ENCODE data around the gene ATG13.
A peak's percentile ranks its signal among the peaks of the same experiment; 100 is the strongest.
"Not testable (repeated sequence)": the region's sequence is repeated elsewhere in the genome, so short reads cannot be mapped to it uniquely, and the experiment has no call there.

ATG13 gene

GRCh38 chr11:46649180-46649738 lies 31.9 kb downstream of the ATG13 start:
- DNase-seq: peak; percentile 40

DNA sequence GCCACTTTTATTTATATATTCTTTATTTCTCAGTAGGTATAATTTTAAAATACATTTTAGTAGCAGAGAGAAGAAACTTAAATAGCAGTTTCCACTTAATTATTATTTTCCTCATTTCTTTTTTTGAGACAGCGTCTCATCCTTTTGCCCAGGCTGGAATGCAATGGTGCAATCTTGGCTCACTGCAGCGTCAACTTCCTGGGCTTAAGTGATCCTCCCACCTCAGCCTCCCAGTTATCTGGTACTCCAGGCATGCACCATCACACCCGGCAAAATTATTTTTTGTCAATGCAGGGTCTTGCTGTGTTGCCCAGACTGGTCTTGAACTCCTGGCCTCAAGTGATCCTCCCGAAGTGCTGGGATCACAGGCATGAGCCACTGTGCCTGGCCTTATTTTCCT lies 38.3 kb downstream of the ATG13 start:
- no peak for DNase-seq

DNA sequence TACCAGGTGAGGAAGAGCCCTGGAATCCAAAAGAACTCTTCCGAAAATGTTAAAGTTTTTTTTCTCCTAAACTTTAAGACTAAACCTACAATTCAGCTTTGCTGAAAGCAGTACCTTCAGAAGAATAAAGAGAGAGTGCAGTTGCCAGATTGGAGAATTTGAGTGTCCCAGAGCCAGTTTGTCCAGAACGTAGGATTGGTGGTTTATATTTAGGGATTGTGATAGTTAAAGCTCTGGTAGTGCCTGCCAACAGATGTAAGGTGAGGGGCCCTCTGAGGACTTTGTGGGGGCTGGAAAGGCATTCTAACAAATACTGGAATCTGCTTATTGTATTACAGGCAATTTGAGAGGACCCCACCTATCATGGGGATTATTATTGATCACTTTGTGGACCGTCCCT lies 39.8 kb downstream of the ATG13 start:
- no peak for DNase-seq

DNA sequence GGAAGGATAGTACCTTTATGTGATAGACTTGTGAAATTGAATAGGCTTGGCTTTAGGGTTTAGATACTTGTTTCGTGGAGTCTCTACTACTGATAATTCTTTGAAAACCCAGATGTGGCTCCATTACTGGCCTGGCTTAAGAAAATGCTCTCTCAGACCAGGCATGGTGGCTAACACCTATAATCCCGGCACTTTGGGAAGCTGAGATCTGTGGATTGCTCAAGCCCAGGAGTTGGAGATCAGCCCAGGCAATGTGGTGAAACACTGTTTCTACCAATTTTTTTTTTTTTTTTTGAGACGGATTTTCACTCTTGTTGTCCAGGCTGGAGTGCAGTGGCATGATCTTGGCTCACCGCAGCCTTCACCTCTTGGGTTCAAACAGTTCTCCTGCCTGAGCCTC lies 40.9 kb downstream of the ATG13 start:
- DNase-seq: no peak

DNA sequence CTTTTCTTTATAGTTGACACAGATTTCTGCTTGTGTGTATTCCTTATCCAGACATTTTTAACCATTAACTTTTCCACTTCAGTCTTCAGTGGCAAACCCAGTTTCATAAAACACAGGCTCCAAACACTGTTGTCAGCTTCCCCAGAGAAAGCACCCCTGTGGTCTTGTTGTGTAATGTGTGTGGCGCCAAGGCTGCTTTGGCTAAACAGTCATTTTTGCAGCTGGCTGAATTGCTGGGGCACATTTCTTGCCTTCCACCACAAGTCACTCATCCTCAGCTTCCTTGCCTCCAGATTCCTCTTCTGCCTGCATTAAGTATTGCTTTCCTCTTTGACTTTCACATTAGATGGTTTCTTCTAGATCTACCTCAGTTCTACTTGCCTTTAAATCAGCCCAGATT lies 42.6 kb downstream of the ATG13 start:
- no peak for DNase-seq

DNA sequence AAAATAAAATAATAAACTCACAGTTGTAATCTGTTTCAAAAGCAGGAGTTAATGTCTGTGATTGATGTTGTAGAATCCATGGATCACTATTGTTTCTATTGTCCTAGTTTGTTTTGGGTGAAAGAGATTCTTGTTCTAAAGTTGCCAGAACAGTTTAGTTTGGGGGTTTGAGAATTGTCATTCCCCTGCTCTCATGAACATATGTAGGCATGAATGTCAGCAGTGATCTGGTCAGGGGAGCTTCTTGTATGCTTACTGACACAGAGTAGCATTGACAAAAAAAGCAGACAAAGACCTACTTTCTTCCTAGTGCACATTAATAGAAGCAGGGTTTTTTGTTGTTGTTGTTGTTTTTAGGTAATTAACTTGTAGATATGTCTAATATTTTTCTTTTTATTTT lies 44.5 kb downstream of the ATG13 start:
- DNase-seq: no peak

GRCh38 chr11:46662366-46662765 lies 45.0 kb downstream of the ATG13 start:
- no peak for DNase-seq

GRCh38 chr11:46663277-46663940 lies 46.1 kb downstream of the ATG13 start:
- no peak for DNase-seq

DNA sequence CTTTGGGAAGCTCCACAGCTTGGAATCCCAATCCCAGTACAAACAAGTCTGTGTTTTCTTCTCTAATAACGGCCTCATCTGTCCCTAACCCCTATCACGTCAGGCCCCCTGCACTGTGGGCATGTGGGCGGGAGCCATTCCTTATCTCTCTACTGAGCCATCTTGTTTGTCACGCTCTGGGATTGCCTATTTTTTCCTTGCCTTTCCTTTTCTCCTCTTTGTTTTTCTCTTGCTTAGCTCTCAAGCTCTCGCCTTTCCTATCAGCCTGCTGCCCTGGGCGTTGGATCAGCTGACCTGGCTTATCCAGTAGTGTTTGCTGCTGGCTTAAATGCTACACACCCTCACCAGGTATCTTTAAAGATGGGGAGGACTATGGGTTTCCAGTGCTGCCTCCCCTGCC lies 47.3 kb downstream of the ATG13 start:
- no peak for DNase-seq

- DNase-seq: no peak
Observed at GRCh38 chr11:46665356-46665755, 48.0 kb downstream of the ATG13 start.

- peak; percentile 40 for DNase-seq
Observed at GRCh38 chr11:46666516-46666915, 49.2 kb downstream of the ATG13 start.

DNA sequence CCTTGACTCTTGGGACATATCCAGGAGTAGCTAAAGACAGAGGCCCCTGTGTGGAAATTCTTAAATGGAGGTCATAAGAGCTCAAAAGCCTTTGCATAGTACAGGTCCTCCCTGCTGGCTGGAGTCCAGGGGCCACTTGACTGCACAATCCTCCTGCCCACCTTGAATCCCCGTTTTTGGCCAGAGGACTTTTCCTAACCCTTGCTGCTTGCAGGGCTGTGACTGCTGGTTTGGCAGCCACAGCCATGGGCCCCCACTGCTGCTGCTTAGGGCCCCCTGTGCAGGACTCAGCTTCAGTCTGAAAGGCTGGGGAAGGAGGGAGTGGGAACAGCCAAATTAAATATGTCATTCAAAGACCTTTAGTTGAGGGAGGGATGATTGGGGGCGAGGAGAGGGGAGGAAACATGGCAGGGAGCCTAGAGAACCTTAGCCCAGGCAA lies 49.7 kb downstream of the ATG13 start:
- peak; percentile 31 for DNase-seq

- no peak for DNase-seq
Observed at GRCh38 chr11:46668480-46669085, 51.2 kb downstream of the ATG13 start.

DNA sequence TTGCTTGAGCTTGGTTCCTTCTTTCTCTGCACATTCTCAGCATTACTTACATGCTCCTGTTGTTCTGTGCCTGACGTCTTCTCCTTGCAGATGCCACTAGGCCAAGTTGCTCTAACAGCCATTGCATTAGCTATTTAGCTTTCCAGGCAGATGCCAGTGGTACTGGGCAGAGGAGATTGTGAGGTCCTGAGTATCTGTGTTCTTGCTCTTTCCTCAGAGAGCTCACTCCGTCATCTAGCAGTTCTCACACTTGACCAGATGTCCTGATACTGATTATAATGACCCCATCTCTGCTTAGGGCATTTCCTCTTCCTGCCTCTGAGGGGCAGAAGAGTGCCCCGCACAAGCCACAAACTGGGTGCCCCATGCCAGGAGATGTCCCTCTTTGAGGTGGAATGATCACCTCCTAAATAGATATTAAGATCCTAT lies 52.4 kb downstream of the ATG13 start:
- DNase-seq: no peak

DNA sequence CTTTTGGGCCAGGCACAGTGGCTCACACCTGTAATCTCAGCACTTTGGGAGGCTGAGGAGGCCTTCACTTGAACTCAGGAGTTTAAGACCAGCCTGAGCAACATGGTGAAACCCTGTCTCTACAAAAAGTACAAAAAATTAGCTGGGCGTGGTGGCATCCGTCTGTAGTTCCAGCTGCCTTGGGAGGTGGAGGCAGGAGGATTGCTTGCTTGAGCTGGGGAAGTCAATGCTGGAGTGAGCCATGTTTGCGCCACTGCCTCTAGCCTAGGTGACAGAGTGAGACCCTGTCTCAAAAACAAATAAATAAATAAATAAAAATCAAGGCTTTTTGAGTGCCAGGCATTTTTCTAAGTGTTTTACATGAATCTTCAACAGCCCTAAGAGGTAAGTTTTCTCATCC lies 53.2 kb downstream of the ATG13 start:
- DNase-seq: not testable (repeated sequence)

GRCh38 chr11:46671958-46672315 lies 54.6 kb downstream of the ATG13 start:
- DNase-seq: no peak

GRCh38 chr11:46672381-46672839 lies 55.1 kb downstream of the ATG13 start:
- DNase-seq: no peak

- DNase-seq: no peak
Observed at GRCh38 chr11:46673713-46674462, 56.5 kb downstream of the ATG13 start.

GRCh38 chr11:46674463-46675287 lies 57.3 kb downstream of the ATG13 start:
- peak; percentile 58 for DNase-seq

DNA sequence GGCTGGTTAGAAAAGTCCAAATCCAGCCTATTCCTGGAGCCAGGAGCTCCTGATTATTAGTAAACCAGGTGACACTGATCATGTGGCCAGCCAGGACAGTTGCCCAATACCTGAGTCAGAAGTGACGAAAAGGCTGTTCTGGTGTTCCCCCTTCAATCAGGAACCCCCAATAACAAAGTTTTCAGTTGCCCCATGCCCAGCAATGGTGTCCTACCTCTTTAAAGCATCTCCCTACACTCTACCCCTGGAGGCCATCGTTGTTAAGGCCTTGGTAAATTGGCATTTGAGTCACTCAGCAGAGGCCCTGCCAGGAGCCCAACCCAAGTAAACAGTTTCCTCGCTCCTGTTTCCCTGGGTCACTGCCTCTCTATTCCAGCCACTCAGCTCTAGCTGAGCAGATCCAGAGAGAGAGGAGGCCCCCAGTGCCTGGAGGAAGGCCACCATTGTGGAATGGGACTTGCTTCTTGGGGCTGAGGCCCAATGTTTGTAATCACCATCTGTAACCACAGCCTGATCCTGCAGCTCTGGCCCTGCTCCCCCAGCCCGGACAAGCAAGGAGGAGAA lies 58.0 kb downstream of the ATG13 start:
- DNase-seq: peak; percentile 57

GRCh38 chr11:46675949-46676348 lies 58.6 kb downstream of the ATG13 start:
- DNase-seq: no peak

DNA sequence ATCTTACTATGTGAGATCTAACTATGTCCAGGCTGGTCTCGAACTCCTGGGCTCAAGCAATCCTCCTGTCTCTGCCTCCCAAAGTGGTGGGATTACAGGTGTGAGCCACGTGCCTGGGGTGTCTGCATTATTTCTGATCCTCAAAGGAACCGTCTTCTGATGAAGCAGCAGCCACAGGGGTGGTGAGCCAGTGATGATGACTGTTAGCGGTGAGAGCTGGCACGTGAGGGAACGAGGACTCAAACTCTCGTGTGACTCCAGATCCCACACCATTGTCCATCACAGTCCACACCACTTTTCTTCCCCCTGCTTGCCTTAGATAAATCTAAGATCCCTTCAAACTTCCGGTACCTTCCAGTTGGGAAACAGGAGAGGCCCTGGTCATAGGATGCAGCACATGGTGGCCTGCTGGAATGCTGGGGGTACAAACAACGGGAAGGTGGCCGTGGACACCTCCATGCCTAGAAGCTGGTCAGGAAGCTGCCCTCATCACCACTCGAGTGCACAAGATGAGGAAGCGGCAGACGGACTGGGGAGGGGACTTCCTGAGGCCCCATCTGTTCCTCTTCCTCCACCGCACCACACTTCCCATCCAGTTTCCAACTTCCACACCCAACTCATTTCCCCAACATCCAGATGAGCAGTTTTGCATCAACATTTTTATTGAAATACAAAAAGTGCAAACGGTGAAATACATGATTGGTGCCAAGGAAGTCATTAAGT lies 59.2 kb downstream of the ATG13 start:
- no peak for DNase-seq
